Stimulated activated CD4-positive, alpha-beta T cell treated with anti-CD3 and anti-CD28 coated beads, Interleukin-15, amount 100 ng/mL, for 24 hours (primary cell): ENCODE results near the gene CCDC69.

Source experiments
- DNase-seq: peaks from one replicate; pipeline ENCODE4 v3.0.0-alpha.2; 2020

Gene CCDC69

GRCh38 chr5:151138114-151138513, 85.8 kb downstream of the CCDC69 start:
- no peak for DNase-seq

GRCh38 chr5:151137067-151137825, 86.6 kb downstream of the CCDC69 start:
- DNase-seq, result no peak

- no peak for DNase-seq
These were observed 89.7 kb downstream of the CCDC69 start for GRCh38 chr5:151134228-151134627.

GRCh38 chr5:151132963-151133362, 90.9 kb downstream of the CCDC69 start:
- DNase-seq, result no peak
